SJSA1 (cell line): Measurements from ENCODE around the gene PITPNM3. TPM values are rescaled to one million over a fixed set of nuclear protein-coding genes. Genes with fewer than 3 reads are reported as not detected.

Experiments
- DNase-seq, 2 experiments: peaks; one replicate each; pipeline ENCODE4 v3.0.0-alpha.2; 2015 to 2020; ENCODE audit warnings: low spot score in 2 of 2, low read depth in 1 of 2
- H3K27ac ChIP-seq: fragments of 250-450 bp; sonication (Bioruptor Pico); 2 replicates; pipeline ENCODE4 v1.5.1; 2020; ENCODE audit warnings: mild to moderate bottlenecking, moderate library complexity
- H3K27me3 ChIP-seq: fragments of 250-450 bp; sonication (Bioruptor Pico); replicated peaks from 2 replicates; pipeline ENCODE4 v1.5.1; 2020; ENCODE audit warnings: mild to moderate bottlenecking, moderate library complexity
- H3K36me3 ChIP-seq: fragments of 250-450 bp; sonication (Bioruptor Pico); 2 replicates; pipeline ENCODE4 v1.5.1; 2020; ENCODE audit warnings: mild to moderate bottlenecking
- H3K4me1 ChIP-seq: fragments of 250-450 bp; sonication (Bioruptor Pico); replicated peaks from 2 replicates; pipeline ENCODE4 v1.6.1; 2021; ENCODE audit warnings: mild to moderate bottlenecking
- H3K4me3 ChIP-seq: fragments of 250-450 bp; sonication (Bioruptor Pico); 2 replicates; pipeline ENCODE4 v1.5.1; 2020; ENCODE audit warnings: mild to moderate bottlenecking
- H3K9me3 ChIP-seq: fragments of 250-450 bp; sonication (Bioruptor Pico); replicated peaks from 2 replicates; pipeline ENCODE4 v1.5.1; 2020; ENCODE audit warnings: mild to moderate bottlenecking
- total RNA-seq: library from RNA; depleted of rRNA; stranded (reverse); fragments of >200 nt; shearing (Covaris generic); gene quantifications from 2 replicates; pipeline ENCODE4 v1.2.3, GENCODE V29; 2014

Gene PITPNM3
- total RNA-seq, 1 experiment from 2014 or later = 8.6 TPM

DNA sequence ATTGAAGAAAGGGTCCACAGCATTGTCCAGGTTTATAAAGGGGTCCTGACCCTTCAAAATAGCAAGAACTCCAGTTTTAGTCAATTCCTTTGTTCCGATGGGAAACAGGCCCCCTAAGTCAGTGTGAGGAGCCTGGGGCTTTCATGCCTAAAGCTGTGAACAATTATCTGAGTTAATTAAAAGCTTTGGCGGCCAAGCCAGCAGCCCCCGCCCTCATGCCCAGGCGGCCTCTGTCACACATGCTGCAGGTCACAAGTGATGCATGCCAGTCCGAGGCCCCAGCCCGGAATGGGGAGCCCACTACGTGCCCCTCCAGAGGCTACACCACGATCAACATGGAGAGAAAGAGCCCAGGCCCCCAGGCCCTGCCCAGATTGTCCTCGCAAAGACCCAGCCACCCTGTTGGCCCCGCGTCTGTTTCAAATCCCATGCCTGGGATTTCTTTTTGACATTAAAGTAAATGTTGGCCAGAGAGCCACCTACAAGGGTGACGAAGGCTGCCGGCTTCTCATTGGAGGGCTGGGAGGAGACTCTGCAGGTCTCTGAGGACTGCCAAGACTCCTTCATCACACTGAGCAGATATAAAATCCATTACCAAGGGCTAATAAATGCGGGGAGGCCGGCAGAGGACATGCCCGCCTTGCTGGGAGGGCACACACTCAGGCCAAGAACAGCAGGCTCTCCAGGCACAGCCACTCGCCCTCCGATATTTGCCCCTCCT lies 14.5 kb upstream of the PITPNM3 start:
- no peaks in the 10 kb centered on the region for H3K36me3 ChIP-seq
- DNase-seq = peak in 1 of 2 experiments; percentile 30
- no peak overlapping the region for H3K4me3 ChIP-seq
- no peaks in the 10 kb centered on the region for H3K9me3 ChIP-seq
- no peak overlapping the region for H3K27ac ChIP-seq
- peaks cover 31% of the 10 kb centered on the region for H3K4me1 ChIP-seq
- no peaks in the 10 kb centered on the region for H3K27me3 ChIP-seq

DNA sequence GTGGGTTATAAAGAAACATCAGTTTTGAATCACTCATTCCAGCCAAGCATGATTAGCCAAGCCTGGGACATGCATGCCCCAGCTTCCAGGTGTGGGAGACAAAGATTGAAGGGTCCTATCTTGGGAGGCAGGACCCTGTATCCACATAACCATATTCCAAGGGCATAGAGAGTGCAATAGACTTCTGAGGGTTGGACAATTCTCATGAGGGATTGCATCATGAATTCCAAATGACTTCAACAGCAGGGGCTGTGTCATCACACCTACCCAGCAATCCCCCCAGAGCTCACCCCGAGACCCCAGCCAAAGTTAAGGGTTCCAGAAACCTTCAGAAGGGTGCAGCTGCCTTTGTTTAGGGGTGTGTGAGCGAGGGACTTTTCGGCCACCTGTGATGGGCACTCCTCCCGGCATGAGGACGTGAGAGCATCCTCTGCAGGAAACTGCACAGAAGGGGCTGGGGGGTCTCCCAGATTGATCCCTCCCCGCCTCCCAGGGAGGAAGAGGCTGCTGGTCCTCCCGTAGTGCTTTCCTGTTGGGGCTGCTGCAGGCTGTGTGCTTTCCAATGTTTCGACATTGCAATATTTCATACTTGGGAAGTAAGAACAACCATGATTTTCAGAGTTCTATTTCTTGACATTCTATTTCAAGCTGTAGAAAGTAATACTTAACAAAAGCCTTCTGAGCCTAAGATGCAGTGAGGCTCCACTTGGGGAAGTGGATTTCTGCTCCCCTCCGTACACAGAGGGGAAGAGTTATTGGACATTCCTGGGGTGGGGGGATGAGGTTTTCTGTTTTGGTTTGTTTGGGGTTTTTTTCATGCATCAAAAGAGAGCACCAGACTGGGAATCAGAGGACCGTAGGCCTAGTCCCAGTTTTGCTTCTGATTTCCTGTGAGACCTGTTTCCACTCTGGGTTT lies 13.3 kb upstream of the PITPNM3 start:
- Histone ChIP-seq H3K27ac (no peak overlapping the region), H3K36me3 (no peaks in the 10 kb centered on the region), H3K4me1 (peaks cover 18% of the 10 kb centered on the region), H3K9me3 (no peaks in the 10 kb centered on the region), H3K4me3 (no peak overlapping the region), H3K27me3 (no peaks in the 10 kb centered on the region)
- peak in 1 of 2 experiments; percentile 21 for DNase-seq

DNA sequence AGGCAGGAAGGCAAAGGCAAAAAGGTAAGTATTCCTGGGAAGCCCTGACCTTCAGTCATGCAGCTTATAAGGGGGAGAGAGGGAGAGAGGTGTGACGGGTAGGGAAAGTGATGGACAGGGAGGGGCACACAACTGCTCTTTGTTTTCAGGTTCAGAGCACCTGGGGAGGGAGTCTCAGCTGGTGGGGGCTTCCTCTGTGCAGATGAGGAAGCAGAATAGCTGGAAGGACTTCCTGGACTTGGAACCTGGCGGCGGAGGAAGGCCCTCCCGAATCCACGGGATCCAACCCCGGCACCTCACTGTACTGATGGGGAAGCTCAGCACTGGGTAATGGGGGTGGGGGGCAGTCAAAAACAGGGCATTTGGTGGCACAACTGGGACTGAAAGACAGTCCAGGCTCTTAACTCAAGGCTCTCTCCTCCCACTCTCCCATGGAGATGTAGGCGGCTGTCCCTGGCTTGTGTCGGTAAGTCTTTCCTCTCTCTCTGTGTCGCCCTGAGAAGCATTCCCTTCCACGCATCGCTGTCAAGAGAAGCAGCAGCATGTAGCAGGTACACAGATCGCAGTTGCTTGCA lies 11.9 kb upstream of the PITPNM3 start:
- Histone ChIP-seq H3K4me3 (no peak overlapping the region), H3K27ac (no peak overlapping the region), H3K4me1 (peaks cover 5% of the 10 kb centered on the region), H3K9me3 (no peaks in the 10 kb centered on the region), H3K27me3 (no peaks in the 10 kb centered on the region), H3K36me3 (no peaks in the 10 kb centered on the region)
- DNase-seq = peak in 1 of 2 experiments; percentile 18

DNA sequence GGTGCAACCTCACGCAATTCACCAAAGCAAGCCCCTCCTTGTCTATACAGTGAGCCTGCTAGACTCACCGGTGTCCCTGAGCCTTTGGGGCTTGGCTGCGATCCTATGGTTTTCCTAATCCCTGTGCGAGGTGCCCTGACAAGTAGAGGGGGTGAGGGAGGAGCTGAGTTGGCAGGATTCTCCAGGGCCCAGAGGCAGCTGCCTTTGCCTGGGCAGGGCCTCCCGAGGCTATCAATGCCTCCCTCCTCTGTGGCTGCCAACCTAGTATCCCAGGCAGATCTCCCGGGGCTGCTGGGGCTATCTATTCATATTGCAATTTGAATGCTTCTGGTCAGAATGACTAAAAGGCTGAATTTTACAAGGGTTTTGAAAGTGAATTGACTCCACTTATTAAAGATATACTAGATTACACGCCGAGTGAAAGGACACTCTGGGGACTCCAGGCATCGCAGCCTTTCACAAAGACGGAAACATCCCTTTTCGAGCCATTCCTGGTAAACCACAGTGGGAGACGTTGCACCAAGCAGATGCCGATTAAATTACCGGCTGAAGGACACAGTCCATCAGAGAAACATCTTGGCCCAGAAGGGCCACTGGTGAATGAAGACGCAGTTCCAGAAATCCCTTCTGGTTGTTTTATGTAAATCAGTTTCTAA lies 11.3 kb upstream of the PITPNM3 start:
- Histone ChIP-seq H3K27ac (no peak overlapping the region), H3K4me1 (peaks cover 5% of the 10 kb centered on the region), H3K27me3 (no peaks in the 10 kb centered on the region), H3K36me3 (no peaks in the 10 kb centered on the region), H3K9me3 (no peaks in the 10 kb centered on the region), H3K4me3 (no peak overlapping the region)
- peak in 1 of 2 experiments; percentile 30 for DNase-seq

DNA sequence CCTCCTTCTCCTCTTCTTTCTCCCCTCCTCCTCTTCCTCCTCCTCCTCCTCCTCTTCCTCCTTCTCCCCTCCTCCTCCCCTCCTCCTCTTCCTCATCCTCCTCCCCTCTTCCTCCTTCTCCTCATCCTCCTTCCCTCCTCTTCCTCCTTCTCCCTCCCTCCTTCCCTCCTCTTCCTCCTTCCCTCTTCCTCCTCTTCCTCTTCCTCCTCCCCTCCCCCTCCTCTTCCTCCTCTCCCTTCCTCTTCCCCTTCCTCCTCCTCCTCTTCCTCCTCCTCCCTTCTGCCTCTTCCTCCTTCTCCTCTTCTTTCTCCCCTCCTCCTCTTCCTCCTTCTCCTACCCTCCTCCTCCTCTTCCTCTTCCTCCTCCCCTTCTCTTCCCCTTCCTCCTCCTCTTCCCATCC lies 5.1 kb upstream of the PITPNM3 start:
- no peak overlapping the region for H3K27ac ChIP-seq
- H3K4me3 ChIP-seq = no peak overlapping the region
- no peaks in the 10 kb centered on the region for H3K27me3 ChIP-seq
- DNase-seq = no peak
- H3K36me3 ChIP-seq = no peaks in the 10 kb centered on the region
- peaks cover 3% of the 10 kb centered on the region; the same call in 1 of the 2 replicates for H3K4me1 ChIP-seq
- H3K9me3 ChIP-seq = no peaks in the 10 kb centered on the region

DNA sequence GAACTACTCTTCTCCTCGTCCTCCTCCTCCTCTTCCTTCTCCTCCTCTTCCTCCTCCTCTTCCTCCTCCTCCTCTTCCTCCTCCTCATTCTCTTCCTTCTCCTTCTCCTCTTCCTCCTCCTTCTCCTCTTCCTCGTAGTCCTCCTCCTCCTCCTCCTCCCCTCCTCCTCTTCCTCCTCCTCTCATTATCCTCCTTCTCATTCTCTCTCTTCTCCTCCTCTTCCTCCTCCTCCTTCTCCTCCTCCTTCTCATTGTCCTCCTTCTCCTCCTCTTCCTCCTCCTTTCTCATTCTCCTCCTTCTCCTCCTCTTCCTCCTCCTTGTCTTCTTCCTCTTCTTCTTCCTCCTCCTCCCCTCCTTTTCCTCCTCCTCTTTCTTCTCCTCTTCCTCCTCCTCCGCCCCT lies 4.1 kb upstream of the PITPNM3 start:
- Histone ChIP-seq H3K9me3 (no peaks in the 10 kb centered on the region), H3K27me3 (no peaks in the 10 kb centered on the region), H3K4me3 (no peak overlapping the region), H3K36me3 (no peaks in the 10 kb centered on the region), H3K27ac (no peak overlapping the region), H3K4me1 (peaks cover 9% of the 10 kb centered on the region)
- DNase-seq = no peak

DNA sequence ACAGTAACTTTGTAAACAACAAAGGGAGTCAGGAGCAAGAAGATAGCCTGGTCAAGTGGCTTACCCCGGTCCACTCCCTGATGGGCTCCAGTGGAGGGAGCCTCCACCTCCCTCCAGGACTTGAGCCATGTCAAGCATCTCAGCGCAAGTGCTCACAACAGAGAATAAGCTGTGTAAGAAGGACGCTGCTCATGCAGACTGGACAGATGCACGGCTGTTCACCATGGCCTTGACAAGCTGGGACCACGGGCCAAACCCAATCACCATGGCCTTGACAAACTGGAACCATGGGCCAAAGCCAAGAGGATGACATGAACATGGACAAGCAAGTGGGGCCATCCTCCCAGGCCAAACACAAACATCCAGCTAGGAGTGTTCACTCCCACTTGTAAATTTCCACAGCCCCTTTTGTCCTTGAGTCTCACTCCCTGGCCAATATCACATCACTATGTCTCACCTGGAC lies 3.4 kb upstream of the PITPNM3 start:
- Histone ChIP-seq H3K27me3 (no peaks in the 10 kb centered on the region), H3K9me3 (no peaks in the 10 kb centered on the region), H3K4me1 (peaks cover 17% of the 10 kb centered on the region), H3K36me3 (no peaks in the 10 kb centered on the region), H3K27ac (no peak overlapping the region), H3K4me3 (no peak overlapping the region)
- no peak for DNase-seq

DNA sequence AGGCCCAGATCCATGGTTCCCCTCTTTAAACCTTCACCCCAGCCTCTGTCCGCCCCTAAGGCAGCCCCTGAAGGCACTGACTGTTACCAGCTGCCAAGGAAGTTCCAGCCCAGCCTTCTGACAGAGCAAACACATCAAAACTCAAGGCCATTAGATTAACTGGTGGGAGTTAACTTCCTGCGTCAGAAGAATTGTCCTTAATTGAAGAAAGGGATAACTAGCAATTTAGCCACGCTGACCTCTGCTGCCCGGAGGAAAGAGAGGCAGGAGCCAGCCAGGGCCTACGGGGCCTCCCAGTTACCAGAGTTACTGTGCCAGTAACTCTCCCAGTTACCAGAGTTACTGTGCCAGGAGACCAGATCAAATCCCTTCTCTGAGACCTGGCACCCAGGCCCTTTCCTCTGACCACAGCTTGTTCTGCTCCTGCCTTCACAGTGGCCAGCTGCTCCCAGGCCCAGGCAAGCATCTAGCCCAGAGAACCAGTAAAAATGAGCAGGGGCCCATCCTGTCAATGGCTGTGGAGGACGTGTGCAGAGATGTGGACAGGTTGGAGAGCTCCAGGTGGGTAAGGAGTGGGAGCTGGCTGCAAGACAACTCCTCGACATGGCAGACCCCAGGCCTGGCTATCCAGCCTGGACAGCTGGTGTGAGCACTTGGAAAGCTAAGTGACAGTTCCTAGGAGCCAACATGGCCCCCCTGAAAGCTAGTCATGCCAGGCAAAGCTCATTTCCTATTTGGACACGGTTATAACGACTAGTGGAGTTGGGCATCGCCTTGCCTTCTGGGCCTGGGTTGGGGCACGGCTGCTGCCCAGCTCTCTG lies 2.8 kb upstream of the PITPNM3 start:
- Histone ChIP-seq H3K4me1 (peaks cover 21% of the 10 kb centered on the region), H3K36me3 (no peaks in the 10 kb centered on the region), H3K27ac (no peak overlapping the region), H3K4me3 (no peak overlapping the region), H3K27me3 (no peaks in the 10 kb centered on the region), H3K9me3 (no peaks in the 10 kb centered on the region)
- DNase-seq = no peak

DNA sequence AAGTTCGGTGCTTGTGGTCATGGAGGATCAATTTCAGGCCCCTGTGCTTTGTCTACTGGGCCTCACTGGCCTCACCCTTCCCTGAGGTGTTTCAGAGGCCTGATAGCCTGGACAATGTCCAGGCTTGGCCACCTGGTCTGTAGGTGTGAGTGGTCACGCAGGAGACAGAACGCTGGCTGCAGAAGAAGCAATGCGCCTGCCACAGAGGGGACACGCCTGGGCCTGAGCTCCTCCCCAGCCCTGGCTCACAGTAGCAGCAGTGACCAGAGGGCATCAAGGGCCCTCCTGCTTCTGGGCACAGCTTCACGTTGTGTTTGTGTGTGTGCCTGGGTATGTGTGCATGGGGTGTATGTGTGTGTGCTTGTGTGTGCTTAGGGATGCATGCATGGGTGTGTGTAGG lies 1.9 kb upstream of the PITPNM3 start:
- no peaks in the 10 kb centered on the region for H3K9me3 ChIP-seq
- no peak overlapping the region for H3K4me3 ChIP-seq
- DNase-seq = no peak
- no peaks in the 10 kb centered on the region for H3K27me3 ChIP-seq
- H3K36me3 ChIP-seq = no peaks in the 10 kb centered on the region
- peaks cover 21% of the 10 kb centered on the region for H3K4me1 ChIP-seq
- H3K27ac ChIP-seq = no peak overlapping the region

DNA sequence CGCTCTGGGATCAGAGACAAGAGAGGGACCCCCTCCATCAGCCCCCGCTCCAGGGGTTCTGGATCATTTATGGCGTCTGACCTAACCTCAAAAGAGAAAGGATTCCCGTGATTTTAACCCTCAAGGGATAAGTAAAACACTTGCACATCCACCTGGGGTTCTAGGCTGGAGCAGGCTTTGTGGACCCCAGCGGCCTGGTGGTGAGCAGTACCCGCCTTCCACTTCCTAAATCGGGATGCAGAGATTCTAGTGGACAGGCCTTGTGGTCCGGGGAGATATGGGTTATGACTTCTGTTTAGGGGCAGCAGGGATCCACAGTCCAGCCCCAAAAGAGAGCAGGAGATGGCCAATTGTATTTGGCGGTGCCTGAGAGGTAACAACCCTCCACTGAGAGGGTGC lies 684 bp upstream of the PITPNM3 start:
- Histone ChIP-seq H3K4me1 (peaks cover 21% of the 10 kb centered on the region), H3K27ac (no peak overlapping the region), H3K36me3 (no peaks in the 10 kb centered on the region), H3K9me3 (no peaks in the 10 kb centered on the region), H3K4me3 (peak overlapping the region; percentile 72), H3K27me3 (no peaks in the 10 kb centered on the region)
- DNase-seq = no peak

DNA sequence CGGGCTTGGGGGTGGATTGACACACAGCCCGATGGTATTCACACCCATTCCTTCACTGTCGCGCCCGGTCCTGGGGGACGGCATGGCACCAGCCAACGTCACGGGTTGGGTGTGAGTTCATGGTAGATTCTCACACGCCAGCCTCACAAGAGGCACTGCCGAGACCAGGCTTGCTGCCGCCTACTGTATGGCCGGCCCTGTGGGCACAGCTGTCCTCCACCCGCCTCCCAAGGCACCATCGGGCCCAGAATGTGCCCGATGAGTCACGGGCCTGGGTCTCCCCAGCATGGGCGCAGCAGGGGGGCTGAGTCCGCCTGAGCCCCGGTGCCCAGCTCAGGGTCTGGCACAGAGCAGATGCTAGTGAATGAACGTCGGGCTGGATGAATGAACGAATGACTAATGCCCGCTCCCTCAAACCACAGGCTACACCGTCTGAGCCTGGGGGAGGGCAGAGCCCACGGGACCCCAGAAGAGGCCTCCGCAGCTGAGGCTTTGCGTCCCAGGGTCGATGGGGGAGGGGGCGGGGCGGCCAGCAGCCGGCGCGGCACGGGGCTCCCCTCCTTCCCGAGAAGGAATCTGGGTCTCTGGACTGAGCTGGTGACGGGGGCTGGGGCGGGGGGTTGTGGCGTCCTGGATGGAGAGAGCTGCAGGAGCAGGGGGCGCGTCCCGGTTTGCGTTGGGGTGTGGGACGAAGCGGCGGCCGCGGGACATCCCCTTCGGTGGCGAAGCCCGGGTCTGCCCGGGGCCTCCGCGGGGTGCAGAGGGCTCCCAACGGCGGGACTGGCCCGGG lies 829 bp downstream of the PITPNM3 start:
- Histone ChIP-seq H3K4me1 (peaks cover 21% of the 10 kb centered on the region), H3K27ac (no peak overlapping the region), H3K9me3 (no peaks in the 10 kb centered on the region), H3K4me3 (peak overlapping the region; percentile 72), H3K27me3 (no peaks in the 10 kb centered on the region), H3K36me3 (no peaks in the 10 kb centered on the region)
- DNase-seq = peak; percentile 53

DNA sequence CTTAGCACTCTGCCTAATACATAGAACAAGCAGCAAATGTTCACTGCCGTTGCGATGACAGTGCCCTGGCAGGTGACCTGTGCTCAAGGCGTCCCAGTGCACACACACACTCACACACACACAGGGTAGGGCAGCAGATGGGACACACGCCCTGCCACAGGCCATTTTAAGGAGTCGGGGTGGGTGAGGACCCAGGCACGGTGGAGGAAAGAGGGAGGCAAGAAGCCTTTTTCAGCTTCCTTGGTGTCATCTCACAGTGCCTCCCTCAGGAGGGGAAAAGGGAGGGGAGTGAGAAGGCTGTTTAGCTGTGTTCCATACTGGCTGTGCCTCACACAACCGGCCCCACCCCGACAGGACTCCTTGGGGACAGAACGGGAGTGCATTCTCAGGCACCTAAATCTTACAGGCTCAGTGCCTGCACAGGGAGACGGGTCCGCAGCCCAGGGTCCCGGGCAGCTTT lies 1.5 kb downstream of the PITPNM3 start:
- Histone ChIP-seq H3K9me3 (no peaks in the 10 kb centered on the region), H3K4me1 (peaks cover 21% of the 10 kb centered on the region), H3K36me3 (no peaks in the 10 kb centered on the region), H3K27ac (no peak overlapping the region), H3K4me3 (peak overlapping the region; percentile 72), H3K27me3 (no peaks in the 10 kb centered on the region)
- DNase-seq = no peak
